GM18499 (cell line): ENCODE measurements around the gene TMEM269.
"Not testable (repeated sequence)": the region's sequence is repeated elsewhere in the genome, so short reads cannot be mapped to it uniquely, and the experiment has no call there.

Experiments
- ATAC-seq: cut with Tn5 transposase; IDR thresholded peaks from one replicate; pipeline ENCODE4 v1.9.1; 2021; ENCODE audit warnings: moderate number of reproducible peaks; ENCODE audit not compliant: insufficient read depth, unreplicated experiment

TMEM269 gene

DNA sequence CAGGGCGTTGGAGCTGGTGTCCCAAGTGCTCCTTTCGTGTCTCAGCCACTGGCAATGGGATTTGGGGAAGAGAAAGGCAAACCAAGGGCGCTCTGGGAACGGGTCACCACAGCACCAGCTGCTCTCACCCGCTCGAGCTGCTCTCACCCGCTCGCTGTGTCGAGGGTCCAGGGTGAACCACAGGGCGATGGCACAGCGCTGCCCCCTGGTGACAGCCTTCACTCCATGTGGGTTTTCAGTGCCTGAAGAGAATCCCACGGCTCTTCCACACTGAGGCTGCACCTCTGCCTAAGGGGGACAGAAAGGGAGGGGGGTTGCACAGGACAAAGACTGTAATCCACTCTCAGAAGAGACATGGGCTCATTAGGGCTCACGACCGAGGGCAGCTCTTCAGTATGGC lies 37.7 kb upstream of the TMEM269 start:
- ATAC-seq: no peak

DNA sequence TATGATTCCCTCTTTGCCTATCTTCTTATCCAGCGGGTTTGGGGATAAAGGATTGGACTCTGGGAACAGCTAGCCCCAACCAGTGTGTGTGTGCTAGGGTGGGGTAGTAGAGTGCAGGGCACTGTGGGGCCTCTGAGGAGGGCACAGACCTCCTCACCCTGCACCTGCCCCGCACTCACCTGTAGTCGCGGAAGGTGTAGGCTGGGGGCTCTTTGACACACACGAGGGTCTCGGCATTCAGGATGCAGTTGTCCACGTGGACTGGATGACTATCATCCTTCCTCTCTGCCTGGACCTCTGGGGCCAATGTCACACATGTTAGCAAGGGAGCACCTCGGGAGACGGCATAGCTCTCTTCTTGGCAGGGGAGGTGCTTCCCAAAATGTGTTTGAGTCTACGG lies 36.8 kb upstream of the TMEM269 start:
- no peak for ATAC-seq

- ATAC-seq: no peak
Measured at GRCh38 chr1:42748461-42749410, 36.1 kb upstream of the TMEM269 start.

GRCh38 chr1:42750041-42750440 lies 34.8 kb upstream of the TMEM269 start:
- ATAC-seq: no peak

GRCh38 chr1:42751511-42752070 lies 33.2 kb upstream of the TMEM269 start:
- not testable (repeated sequence) for ATAC-seq

DNA sequence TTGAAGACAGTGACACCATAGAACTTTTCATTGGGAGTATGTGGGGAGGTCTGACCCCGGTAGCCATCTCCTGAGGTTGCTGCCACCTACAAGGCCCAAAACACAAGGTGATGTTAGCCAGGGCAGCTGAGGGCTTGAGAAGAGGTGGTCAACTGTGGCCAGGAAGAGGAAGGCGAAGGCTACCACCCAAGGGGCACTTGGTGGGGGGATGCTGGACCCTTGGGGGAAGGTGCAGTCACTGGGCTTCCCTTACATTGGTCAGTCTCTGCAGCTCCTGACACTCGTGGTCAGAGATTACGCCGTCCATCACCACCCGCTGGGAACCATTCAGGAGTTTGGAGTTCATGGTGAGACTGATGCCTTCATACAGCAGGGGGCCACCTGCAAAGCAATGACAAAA lies 32.5 kb upstream of the TMEM269 start:
- ATAC-seq: no peak

GRCh38 chr1:42753070-42753469 lies 31.7 kb upstream of the TMEM269 start:
- no peak for ATAC-seq

- no peak for ATAC-seq
Measured at GRCh38 chr1:42756956-42757891, 27.6 kb upstream of the TMEM269 start.

- ATAC-seq: no peak
Measured at GRCh38 chr1:42757892-42758275, 26.9 kb upstream of the TMEM269 start.

DNA sequence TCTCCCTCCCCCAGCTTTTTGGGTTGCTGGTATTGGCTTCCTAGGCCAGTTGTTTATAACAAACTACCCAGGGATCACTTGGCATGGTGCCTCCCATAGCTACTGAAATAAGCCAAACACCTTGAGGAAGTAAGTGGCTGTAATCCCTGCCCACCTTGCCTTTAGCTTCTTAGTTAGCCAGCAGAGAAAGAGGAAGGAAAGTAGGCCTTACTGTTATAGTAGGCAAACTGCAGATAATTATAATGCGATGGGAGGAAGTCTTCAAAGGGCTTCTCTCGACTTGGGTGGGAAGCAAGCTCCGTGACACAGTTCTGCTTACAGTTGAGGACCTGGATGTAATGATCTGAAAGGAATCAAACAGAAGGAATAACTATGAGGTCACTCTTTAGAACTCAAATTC lies 26.1 kb upstream of the TMEM269 start:
- no peak for ATAC-seq

GRCh38 chr1:42759114-42759513 lies 25.7 kb upstream of the TMEM269 start:
- no peak for ATAC-seq

GRCh38 chr1:42761567-42761966 lies 23.2 kb upstream of the TMEM269 start:
- no peak for ATAC-seq

DNA sequence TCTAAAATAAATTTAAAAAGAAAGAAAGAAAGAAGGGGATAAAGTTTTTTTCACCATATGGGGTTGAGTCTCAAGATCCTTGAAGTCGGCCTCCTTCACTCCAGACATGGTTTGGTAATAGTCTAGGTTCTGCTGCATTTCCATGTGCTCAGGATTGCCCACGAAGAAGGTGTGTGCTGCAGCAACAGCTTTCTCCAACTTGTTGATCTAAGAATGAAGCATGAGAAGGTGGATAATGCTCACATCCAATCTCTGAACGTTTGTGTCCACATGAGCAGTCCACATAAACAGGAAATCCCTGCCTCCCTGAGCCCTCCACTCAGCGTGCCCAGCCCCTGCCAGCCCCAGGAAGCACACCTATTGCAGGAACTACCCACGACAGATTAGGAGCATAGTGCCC lies 22.5 kb upstream of the TMEM269 start:
- ATAC-seq: no peak

GRCh38 chr1:42765269-42765668 lies 19.5 kb upstream of the TMEM269 start:
- ATAC-seq: no peak

- peak; percentile 2 for ATAC-seq
Measured at GRCh38 chr1:42765832-42766740, 18.7 kb upstream of the TMEM269 start.

- peak; percentile 64 for ATAC-seq
Measured at GRCh38 chr1:42766741-42767509, 17.9 kb upstream of the TMEM269 start, which contains the start of the genes C1orf50 and P3H1. TSS of gene C1orf50 (plus strand) at chr1:42767249. CDS start at chr1:42767312, 63 bp downstream. TSS of gene P3H1 (minus strand) at chr1:42767028. CDS start at chr1:42766971, 57 bp downstream.

GRCh38 chr1:42767510-42768000 lies 17.2 kb upstream of the TMEM269 start:
- no peak for ATAC-seq

- no peak for ATAC-seq
Measured at GRCh38 chr1:42768172-42768571, 16.6 kb upstream of the TMEM269 start.

GRCh38 chr1:42769811-42770210 lies 15.0 kb upstream of the TMEM269 start:
- ATAC-seq: no peak
